GM21737 (cell line): ENCODE results near the gene OR5B2.
"Not testable (repeated sequence)": the region's sequence is repeated elsewhere in the genome, so short reads cannot be mapped to it uniquely, and the experiment has no call there.

Experiments used
- ATAC-seq: cut with Tn5 transposase; IDR thresholded peaks from one replicate; pipeline ENCODE4 v1.9.1; 2021; ENCODE audit warnings: mild to moderate bottlenecking, moderate library complexity; ENCODE audit not compliant: unreplicated experiment

Gene OR5B2

GRCh38 chr11:58428021-58428420 is at the start of gene OR5B2:
Gene OR5B2 (minus strand): TSS chr11:58428121. CDS start chr11:58423261, 4,860 bp downstream.
- ATAC-seq, result no peak

- ATAC-seq, result no peak
Measured at GRCh38 chr11:58471892-58472291, 44.0 kb upstream of the OR5B2 start.

GRCh38 chr11:58466293-58466692 is 38.4 kb upstream of the OR5B2 start:
- ATAC-seq, result no peak

DNA sequence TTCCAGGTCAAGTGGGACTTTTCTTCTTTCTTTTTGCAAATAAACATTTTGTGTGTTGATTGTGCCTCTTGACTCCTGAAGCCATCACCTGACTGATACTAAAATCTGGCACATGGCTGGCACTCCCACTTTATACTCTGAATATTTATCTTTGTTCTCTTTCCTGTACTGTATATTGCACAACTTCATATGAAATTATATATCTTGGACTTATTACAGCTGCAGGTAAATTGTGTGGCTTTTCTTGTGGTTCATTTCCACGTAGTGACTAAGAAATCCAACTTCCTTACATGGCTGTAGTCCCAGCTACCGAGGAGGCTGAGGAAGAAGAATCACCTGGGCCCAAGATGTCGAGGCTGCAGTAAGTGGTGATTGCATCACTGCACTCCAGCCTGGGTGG is 37.8 kb upstream of the OR5B2 start:
- no peak for ATAC-seq

DNA sequence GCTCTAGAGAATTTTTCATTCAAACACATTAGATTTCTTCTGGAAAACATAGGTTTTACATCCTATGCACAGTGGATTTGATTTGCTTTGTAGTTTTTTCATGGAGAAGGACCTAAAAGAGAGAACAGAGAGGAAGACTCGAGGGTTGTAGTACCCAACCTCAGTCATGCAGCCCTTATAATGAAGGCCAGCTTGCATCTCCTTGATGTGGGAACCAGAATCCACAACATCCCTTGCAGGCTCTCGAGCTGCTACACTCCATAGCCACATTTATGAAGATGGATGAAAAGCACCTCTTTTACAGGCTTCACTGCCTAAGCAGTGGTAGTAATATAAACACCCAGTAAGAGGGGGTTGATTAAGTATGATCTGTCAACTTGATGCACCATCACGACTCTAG is 23.7 kb upstream of the OR5B2 start:
- ATAC-seq, result no peak

DNA sequence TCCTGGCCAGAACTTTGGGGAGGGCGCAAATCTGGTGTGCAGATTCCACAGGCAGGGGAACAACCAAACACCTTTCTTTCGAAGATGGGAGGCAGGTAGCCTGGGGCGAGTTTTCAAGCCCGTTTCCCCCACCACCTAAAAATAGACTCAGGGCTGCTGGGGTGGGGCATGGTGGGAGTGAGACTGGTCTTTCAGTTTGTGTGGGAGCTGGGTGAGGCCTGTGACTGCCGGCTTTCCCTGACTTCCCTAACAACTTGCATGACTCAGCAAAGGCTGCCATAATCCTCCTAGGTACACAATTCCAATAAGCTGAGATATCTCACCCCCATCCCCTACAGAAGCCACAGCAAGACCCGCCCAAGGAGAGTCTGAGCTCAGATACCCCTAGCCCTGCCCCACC is 18.4 kb upstream of the OR5B2 start:
- no peak for ATAC-seq

GRCh38 chr11:58444300-58444699 is 16.4 kb upstream of the OR5B2 start:
- no peak for ATAC-seq

DNA sequence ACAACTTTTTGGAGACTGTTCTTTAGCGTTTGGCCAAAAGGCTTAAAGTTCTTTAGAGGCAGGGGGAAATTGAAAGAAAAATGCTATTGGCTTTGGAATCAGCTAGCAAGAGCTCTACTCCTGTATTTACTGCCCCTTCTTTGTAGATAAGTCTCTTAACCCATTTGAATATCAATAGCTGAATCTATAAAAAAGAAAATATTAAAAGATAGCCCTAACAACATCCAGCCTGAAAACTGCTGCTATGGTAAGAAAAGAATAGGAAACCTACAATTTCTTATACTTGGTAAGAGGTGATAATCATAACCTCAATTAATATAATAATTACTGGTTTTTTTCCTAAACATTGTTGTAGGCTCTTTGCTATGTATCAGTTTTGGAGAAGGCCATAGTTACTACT is 14.2 kb upstream of the OR5B2 start, which contains the start of gene OR5B12:
Gene OR5B12 (minus strand): TSS at position 101 of the 400 bp plus-strand sequence. CDS start 2,085 bp downstream, outside the sequence.
- no peak for ATAC-seq

GRCh38 chr11:58438486-58438885 is 10.6 kb upstream of the OR5B2 start:
- no peak for ATAC-seq

DNA sequence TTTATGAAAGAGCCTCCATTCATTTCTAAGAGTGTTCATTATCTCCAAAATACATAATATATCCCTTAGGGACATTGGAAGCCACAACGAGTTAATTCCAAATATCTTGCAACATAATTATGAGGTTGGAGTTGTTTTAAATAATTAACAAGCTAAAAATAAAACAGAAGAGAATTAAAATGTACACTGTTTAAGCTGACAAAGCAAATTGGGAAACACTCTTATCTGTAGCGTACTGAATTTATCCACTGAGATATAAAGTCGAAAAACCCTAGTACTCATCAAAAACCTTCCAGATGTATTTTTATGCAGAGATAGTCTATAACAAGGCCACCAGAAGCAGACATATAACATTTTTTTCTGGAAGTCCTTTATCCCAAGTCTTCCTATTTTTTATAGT is 6.3 kb upstream of the OR5B2 start:
- ATAC-seq, result no peak

DNA sequence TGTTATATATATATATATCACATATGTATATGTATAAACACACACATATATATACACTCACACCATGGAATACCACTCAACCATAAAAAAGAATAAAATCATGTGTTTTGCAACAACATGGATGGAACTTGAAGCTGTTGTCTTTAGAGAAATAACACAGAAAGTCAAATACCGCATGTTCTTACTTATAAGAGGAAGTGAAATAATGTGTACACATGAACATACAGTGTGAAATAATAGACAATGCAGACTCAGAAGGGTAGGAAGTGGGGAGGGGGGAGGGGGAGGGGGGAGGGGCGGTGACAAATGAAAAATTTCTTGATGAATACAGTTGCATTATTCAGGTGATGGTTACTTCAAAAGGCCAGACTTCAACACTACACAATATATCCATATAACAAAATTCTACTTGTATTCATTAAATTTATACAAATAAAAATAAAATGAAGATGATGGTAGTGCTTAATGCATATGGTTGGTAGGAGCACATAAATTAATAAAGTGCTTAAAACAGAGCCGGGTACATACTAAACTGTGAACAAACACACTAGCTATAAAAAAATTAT is 5.8 kb upstream of the OR5B2 start:
- peak; percentile 62 for ATAC-seq

DNA sequence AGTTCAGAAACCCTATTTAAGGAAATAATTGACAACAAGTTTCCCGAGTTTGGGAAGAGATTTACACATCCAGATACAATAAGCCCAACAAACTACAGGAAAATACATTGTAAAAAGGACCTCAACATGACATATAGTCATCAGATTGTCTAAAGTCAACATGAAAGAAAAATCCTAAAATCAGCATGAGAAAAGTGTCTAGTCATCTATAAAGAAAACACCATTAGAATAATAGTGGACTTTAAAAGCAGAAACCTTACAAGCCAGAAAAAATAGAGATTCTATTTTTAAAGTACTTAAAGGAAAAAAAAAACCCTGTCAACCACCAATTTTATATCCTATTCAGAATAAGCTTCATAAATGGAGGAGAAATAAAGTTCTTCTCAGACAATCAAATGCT is 1.4 kb upstream of the OR5B2 start:
- no peak for ATAC-seq

DNA sequence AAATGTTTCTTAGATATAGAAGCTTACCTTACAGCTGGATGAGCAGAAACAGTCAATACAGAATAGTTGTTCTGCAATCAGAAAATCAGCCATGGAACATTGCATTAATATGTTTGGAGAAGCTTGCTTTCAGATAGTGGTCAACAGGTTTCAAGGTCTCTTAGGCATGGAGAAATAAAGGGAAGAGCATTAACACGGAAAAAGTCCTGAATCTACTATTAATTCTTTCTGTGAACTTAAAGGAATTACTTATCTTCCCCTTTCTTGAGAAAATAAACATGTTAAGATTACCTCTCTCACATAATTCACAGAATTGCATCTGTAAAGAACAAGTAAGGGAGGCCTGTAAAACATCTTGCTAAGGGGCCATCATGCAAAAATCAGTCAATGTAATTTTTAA is 21.1 kb downstream of the OR5B2 start, which contains the start of gene OR5B3:
Gene OR5B3 (minus strand): TSS at position 101 of the 400 bp plus-strand sequence. CDS start 3,465 bp downstream, outside the sequence.
- ATAC-seq, result no peak

GRCh38 chr11:58399622-58400021 is 28.3 kb downstream of the OR5B2 start:
- not testable (repeated sequence) for ATAC-seq

GRCh38 chr11:58395581-58395980 is 32.3 kb downstream of the OR5B2 start:
- no peak for ATAC-seq

DNA sequence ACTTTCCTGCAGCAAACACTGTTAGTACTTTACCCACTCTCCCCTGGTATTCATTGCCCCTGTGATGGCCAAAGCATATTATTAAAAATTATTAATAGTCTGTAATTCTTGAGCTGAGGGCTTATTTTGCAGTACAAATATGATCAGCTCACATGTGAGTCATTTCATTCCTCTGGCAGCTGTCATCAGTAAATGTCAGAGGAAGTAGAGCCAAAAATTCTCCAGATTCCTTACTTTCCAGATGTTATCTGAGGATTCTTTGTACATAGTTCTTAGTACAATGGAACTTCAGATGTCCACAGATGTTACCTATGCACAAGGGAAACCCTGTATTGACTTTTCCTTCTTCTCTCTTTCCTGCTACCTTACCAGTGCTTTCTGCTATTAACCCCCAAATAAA is 33.7 kb downstream of the OR5B2 start:
- no peak for ATAC-seq

DNA sequence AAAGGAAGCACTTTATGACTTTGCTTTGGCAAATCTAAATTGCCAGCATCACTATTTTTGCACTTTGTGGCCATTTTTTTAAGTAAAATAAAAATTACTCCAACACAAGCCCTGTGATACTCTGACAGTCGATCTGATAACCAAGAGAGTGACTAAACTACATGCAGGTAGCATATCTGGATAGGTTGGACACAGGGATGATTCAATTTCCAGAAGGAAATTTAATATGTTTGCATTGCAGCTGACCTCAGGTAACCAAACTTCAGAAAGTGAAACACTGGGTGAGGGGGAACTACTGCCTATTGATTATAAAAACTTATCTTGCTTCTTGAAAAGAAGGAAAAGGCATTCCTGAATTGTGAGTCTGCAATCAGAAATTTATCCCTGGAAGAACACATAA is 35.2 kb downstream of the OR5B2 start:
- ATAC-seq, result no peak

- no peak for ATAC-seq
Measured at GRCh38 chr11:58391879-58392278, 36.0 kb downstream of the OR5B2 start.

- no peak for ATAC-seq
Measured at GRCh38 chr11:58390551-58391063, 37.3 kb downstream of the OR5B2 start.
